GM23248 (cell line): ENCODE measurements around the gene DHRS3. TPM values are rescaled to one million over a fixed set of nuclear protein-coding genes. Genes with fewer than 3 reads are reported as not detected.

ENCODE experiments used
- DNase-seq: peaks from one replicate; pipeline ENCODE4 v3.0.0-alpha.2; 2015
- H2AFZ ChIP-seq: fragments of 200-600 bp; sonication (generic); 2 replicates; pipeline ENCODE4 v1.6.1; 2016; ENCODE audit warnings: antibody characterized with exemption
- H3F3A ChIP-seq: fragments of 200-600 bp; sonication (generic); 2 replicates; pipeline ENCODE4 v1.6.1; 2016; ENCODE audit warnings: mild to moderate bottlenecking, antibody characterized with exemption, mixed run types; ENCODE audit not compliant: insufficient read depth
- H3K27ac ChIP-seq: fragments of 200-600 bp; sonication (generic); 2 replicates; pipeline ENCODE4 v1.5.1; 2016; ENCODE audit warnings: mild to moderate bottlenecking
- H3K27me3 ChIP-seq: fragments of 200-600 bp; sonication (generic); replicated peaks from 2 replicates; pipeline ENCODE4 v1.6.1; 2016; ENCODE audit warnings: mild to moderate bottlenecking; ENCODE audit not compliant: insufficient read depth
- H3K36me3 ChIP-seq: fragments of 200-600 bp; sonication (generic); 2 replicates; pipeline ENCODE4 v1.6.1; 2016; ENCODE audit warnings: low read depth, mild to moderate bottlenecking
- H3K4me1 ChIP-seq: fragments of 200-600 bp; sonication (generic); 2 replicates; pipeline ENCODE4 v1.6.1; 2016; ENCODE audit warnings: mild to moderate bottlenecking; ENCODE audit not compliant: insufficient read depth
- H3K4me2 ChIP-seq: fragments of 200-600 bp; sonication (generic); one replicate; pipeline ENCODE4 v1.6.1; 2016; ENCODE audit warnings: mild to moderate bottlenecking; ENCODE audit not compliant: unreplicated experiment
- H3K4me3 ChIP-seq: fragments of 200-600 bp; sonication (generic); 2 replicates; pipeline ENCODE4 v1.5.1; 2016; ENCODE audit warnings: mild to moderate bottlenecking
- H3K79me2 ChIP-seq: fragments of 200-600 bp; sonication (generic); 2 replicates; pipeline ENCODE4 v1.6.1; 2016; ENCODE audit warnings: mild to moderate bottlenecking; ENCODE audit not compliant: insufficient read depth
- H3K9ac ChIP-seq: fragments of 200-600 bp; sonication (generic); 2 replicates; pipeline ENCODE4 v1.6.1; 2016; ENCODE audit warnings: mild to moderate bottlenecking
- H3K9me2 ChIP-seq: fragments of 200-600 bp; sonication (generic); 2 replicates; pipeline ENCODE4 v1.6.1; 2016; ENCODE audit warnings: mixed run types, mild to moderate bottlenecking, moderate library complexity; ENCODE audit not compliant: insufficient read depth
- H3K9me3 ChIP-seq: fragments of 200-600 bp; sonication (generic); one replicate; pipeline ENCODE4 v1.6.1; 2017; ENCODE audit warnings: low read depth
- H4K20me1 ChIP-seq: fragments of 200-600 bp; sonication (generic); 2 replicates; pipeline ENCODE4 v1.6.0; 2016; ENCODE audit not compliant: insufficient read depth
- EZH2 ChIP-seq: fragments of 200-600 bp; sonication (generic); IDR thresholded peaks from 2 replicates; pipeline ENCODE4 v1.6.1; 2018; ENCODE audit warnings: antibody characterized with exemption, mild to moderate bottlenecking; ENCODE audit not compliant: insufficient read depth, poor library complexity, severe bottlenecking
- EZH2phosphoT487 ChIP-seq: fragments of 200-600 bp; sonication (generic); IDR thresholded peaks from 2 replicates; pipeline ENCODE4 v1.6.1; 2018; ENCODE audit warnings: antibody characterized with exemption, moderate library complexity, mild to moderate bottlenecking, low read depth; ENCODE audit not compliant: insufficient read depth
- WGBS, 2 experiments: methylation state at CpG; one replicate each; pipeline ENCODE4 v1.1.6; 2015 to 2017; ENCODE audit warnings: low lambda C conversion rate in 2 of 2, low coverage in 1 of 2; ENCODE audit errors: missing lambda C conversion rate in 2 of 2; 5-methylcytosine and 5-hydroxymethylcytosine counted together
- in situ Hi-C: fragments of 300-500 bp; cut with MboI; formaldehyde crosslinking; loops from 2 replicates; pipeline ENCODE4 v1.15.0; 2020
- polyA plus RNA-seq: library from polyadenylated mRNA; unstranded; fragments of >200 nt; fragmentation: Nextera tagmentation; extraction: Ambion mirVana; gene quantifications from 2 replicates; pipeline ENCODE4 v1.2.1, GENCODE V29; 2016
- total RNA-seq: library from RNA; depleted of rRNA; stranded (reverse); fragments of >200 nt; shearing (Covaris generic); gene quantifications from 2 replicates; pipeline ENCODE4 v1.2.3, GENCODE V29; 2014

Gene DHRS3
- total and polyA plus RNA-seq, 2 experiments from 2014 or later = 55.2 to 120 TPM

GRCh38 chr1:12618661-12618964, 603 bp upstream of the DHRS3 start:
- in situ Hi-C loops = loop anchor here (10.0 kb wide), 1 partner anchor 214 kb away; no protein-coding TSS in a partner anchor
- Histone ChIP-seq H3K9ac (peak overlapping the region; percentile 88), H3K4me3 (peak overlapping the region; percentile 82), H3K9me2 (no peaks in the 10 kb centered on the region), H3K27ac (peak overlapping the region; percentile 82), H3K4me2 (peak overlapping the region; percentile 94), H3K79me2 (peaks cover 37% of the 10 kb centered on the region), H2AFZ (peak overlapping the region; percentile 79), H3K36me3 (no peaks in the 10 kb centered on the region), H4K20me1 (no peaks in the 10 kb centered on the region), H3K9me3 (no peaks in the 10 kb centered on the region), H3K27me3 (no peaks in the 10 kb centered on the region), H3K4me1 (peaks cover 25% of the 10 kb centered on the region), H3F3A (peaks cover 22% of the 10 kb centered on the region; the same call in 1 of the 2 replicates)
- no peak for DNase-seq
- TF ChIP-seq EZH2phosphoT487 (no peak), EZH2 (no peak)
- WGBS, 2 experiments = 0 to 3% methylated on average over 6 of the region's 6 CpGs

DNA sequence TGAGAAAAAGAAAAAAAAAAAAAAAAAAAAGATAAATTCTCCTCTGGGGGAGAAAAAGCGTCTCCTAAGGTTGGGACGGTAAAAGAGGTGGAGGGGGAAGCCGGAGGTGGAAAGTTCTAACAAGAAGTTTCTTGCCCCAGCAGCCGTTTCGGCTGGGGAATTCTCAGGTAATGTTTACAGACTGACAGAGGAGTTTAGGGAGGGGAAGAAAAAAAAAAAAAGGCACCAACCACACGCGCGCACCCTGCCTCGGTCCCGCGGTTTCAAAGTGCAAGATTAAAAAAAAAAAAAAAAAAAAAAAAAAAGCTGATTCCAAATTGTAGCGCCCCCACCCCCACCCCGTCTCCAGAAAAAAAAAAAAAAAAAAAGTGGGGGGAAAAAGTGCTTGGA, 504 bp downstream of the DHRS3 start:
- H3K27ac ChIP-seq = peak overlapping the region; percentile 82
- no peaks in the 10 kb centered on the region for H3K9me3 ChIP-seq
- H3K4me1 ChIP-seq = peaks cover 25% of the 10 kb centered on the region
- TF ChIP-seq EZH2 (no peak), EZH2phosphoT487 (no peak)
- no peaks in the 10 kb centered on the region for H3K27me3 ChIP-seq
- 2 to 3% methylated on average over 12 to 13 of the region's 13 CpGs for WGBS, 2 experiments
- peaks cover 48% of the 10 kb centered on the region for H3K79me2 ChIP-seq
- in situ Hi-C loops = loop anchor here (10.0 kb wide), 1 partner anchor 213 kb away; no protein-coding TSS in a partner anchor
- H3K4me2 ChIP-seq = peak overlapping the region; percentile 94
- no peak for DNase-seq
- peaks cover 22% of the 10 kb centered on the region; the same call in 1 of the 2 replicates for H3F3A ChIP-seq
- peak overlapping the region; percentile 79 for H2AFZ ChIP-seq
- no peaks in the 10 kb centered on the region for H3K9me2 ChIP-seq
- peak overlapping the region; percentile 88 for H3K9ac ChIP-seq
- H3K4me3 ChIP-seq = peak overlapping the region; percentile 82
- no peaks in the 10 kb centered on the region for H3K36me3 ChIP-seq
- H4K20me1 ChIP-seq = no peaks in the 10 kb centered on the region

DNA sequence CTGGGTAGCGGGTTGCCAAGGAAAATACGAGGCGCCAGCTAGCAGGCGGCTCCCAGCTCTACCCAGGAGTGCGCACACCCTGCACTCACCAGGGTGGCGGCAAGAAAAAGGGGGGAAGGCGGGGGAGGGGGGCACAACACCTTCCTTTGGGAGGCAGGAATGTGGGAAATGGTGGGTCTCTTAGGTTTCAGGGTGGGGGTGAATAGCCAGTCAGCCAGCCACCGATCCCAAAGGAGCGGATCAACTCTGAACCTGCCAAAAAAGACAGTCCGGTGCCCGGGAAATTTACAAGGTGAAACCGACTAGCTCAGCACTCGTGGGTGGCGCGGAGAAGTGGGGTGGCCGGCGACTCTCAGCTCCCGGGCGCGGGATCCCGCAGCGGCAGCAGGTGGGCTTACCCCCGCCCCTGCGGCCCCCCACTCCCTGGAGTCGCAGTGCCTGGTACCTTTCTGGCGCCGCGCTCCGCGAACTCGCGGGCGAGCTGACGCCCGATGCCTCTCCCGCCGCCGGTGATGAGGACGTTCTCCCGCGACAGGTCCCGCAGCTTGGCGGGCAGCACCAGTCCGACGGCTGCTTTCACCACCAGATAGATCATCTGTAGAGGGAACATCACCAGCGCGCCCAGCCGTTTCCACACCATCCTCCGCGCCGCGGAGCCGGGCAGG, 1.2 kb downstream of the DHRS3 start:
- no peaks in the 10 kb centered on the region for H3K36me3 ChIP-seq
- H3K27ac ChIP-seq = peak overlapping the region; percentile 82
- peak overlapping the region; percentile 88 for H3K9ac ChIP-seq
- no peaks in the 10 kb centered on the region for H3K9me3 ChIP-seq
- peaks cover 22% of the 10 kb centered on the region; the same call in 1 of the 2 replicates for H3F3A ChIP-seq
- peak overlapping the region; percentile 82 for H3K4me3 ChIP-seq
- TF ChIP-seq EZH2 = no peak
- no peak for TF ChIP-seq EZH2phosphoT487
- H3K4me2 ChIP-seq = peak overlapping the region; percentile 94
- no peaks in the 10 kb centered on the region for H4K20me1 ChIP-seq
- in situ Hi-C loops = loop anchor here (10.0 kb wide), 1 partner anchor 212 kb away; no protein-coding TSS in a partner anchor
- no peaks in the 10 kb centered on the region for H3K9me2 ChIP-seq
- H3K79me2 ChIP-seq = peaks cover 54% of the 10 kb centered on the region
- no peaks in the 10 kb centered on the region for H3K27me3 ChIP-seq
- 1% methylated on average over 46 to 50 of the region's 53 CpGs for whole genome bisulfite sequencing, 2 experiments
- peak; percentile 67 for DNase-seq
- H2AFZ ChIP-seq = peak overlapping the region; percentile 59
- peaks cover 25% of the 10 kb centered on the region for H3K4me1 ChIP-seq

DNA sequence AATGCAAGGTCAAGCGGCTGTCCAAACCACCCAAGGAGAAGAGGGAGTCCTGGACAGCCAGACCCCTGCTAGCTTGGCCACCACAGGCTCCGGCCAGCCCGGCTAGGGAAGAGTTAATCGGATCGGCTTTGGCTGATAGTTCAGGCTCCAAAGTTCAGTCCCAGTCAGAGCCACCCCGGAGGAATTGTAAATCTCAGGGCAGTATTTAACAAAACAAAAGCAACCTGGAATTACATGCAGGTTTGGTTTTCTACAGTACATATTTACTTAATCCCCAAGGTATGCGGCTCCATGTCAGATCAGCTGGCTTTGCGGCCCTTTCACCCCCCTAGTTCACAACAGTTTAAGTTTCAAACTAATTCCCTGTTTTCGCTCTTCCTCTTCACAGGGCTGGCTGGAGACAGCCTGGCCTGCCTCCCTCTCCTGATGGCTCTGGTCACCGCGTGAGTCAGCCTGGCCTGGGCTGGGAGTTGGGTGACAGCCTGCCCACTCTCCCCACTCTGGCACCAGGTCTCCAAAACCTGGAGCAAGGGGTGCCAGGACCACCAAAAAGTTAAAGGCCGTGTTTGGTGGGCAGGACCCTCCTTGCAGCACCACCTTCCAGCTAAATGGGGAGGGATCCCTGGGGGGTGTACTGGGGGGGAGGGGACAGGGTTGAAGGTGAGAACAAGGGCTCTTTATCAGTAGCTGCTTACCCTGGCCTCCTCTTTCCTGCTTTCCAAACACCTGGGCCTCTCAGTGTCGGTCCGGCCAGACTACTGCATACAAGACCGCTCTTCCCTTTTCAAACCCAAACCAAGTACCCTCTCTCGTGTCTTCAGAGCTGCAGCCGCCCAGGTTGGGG, 1.9 kb downstream of the DHRS3 start:
- in situ Hi-C loops = loop anchor here (10.0 kb wide), 1 partner anchor 211 kb away; no protein-coding TSS in a partner anchor
- Histone ChIP-seq H3K79me2 (peaks cover 59% of the 10 kb centered on the region), H3K9me3 (no peaks in the 10 kb centered on the region), H4K20me1 (no peaks in the 10 kb centered on the region), H3K9me2 (no peaks in the 10 kb centered on the region), H3K27ac (peak overlapping the region; percentile 82), H3K4me3 (peak overlapping the region; percentile 82), H3K27me3 (no peaks in the 10 kb centered on the region), H3K4me1 (peaks cover 27% of the 10 kb centered on the region), H3K9ac (peak overlapping the region; percentile 88), H3K36me3 (no peaks in the 10 kb centered on the region), H3K4me2 (peak overlapping the region; percentile 94), H3F3A (peaks cover 27% of the 10 kb centered on the region; the same call in 1 of the 2 replicates), H2AFZ (peak overlapping the region; percentile 59)
- peak; percentile 86 for DNase-seq
- TF ChIP-seq EZH2phosphoT487 = no peak
- no peak for TF ChIP-seq EZH2
- 1 to 2% methylated on average over 17 of the region's 17 CpGs for WGBS, 2 experiments
